Body of pancreas (tissue), 4 donors: ENCODE results near the gene RGP1.

Experiments
- POLR2A ChIP-seq, 3 donors: fragments of 450-650 bp; IDR thresholded peaks; one replicate each; pipeline ENCODE4 v1.6.1; 2016; ENCODE audit warnings: antibody characterized with exemption in 3 of 3, mild to moderate bottlenecking in 2 of 3
- TF ChIP-seq, protein P1 (sequence below), 7 experiments: fragments of 450-650 bp in 4 of 7; fragments of 200-600 bp in 3 of 7; sonication (generic) in 3 of 7; IDR thresholded peaks; one replicate each; pipeline ENCODE4 v1.5.1; 2016 to 2019; ENCODE audit warnings: antibody characterized with exemption in 7 of 7

DNA sequence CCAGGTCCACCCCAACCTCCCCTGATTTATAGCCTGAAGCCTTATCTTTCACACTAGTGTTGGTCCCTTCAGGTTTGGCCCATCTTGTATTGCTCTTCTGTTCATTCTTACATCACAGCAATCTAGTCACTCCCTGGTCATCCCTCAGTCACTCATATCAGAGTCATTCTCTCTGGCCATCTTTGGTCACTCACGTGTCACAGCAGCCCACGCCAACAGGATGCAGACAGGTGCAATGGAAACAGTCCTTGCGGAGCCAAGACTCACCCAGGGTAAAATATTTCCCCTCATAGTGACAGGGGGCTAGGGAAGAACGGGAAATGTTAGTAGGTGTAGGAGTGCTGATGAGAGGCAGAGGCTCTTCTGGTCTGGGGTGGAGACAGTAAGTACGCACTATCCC is 4.4 kb downstream of the RGP1 start:
- no peak for TF ChIP-seq POLR2A (IDR thresholded peaks at IDR 0.05)
- TF ChIP-seq, protein P1, sequence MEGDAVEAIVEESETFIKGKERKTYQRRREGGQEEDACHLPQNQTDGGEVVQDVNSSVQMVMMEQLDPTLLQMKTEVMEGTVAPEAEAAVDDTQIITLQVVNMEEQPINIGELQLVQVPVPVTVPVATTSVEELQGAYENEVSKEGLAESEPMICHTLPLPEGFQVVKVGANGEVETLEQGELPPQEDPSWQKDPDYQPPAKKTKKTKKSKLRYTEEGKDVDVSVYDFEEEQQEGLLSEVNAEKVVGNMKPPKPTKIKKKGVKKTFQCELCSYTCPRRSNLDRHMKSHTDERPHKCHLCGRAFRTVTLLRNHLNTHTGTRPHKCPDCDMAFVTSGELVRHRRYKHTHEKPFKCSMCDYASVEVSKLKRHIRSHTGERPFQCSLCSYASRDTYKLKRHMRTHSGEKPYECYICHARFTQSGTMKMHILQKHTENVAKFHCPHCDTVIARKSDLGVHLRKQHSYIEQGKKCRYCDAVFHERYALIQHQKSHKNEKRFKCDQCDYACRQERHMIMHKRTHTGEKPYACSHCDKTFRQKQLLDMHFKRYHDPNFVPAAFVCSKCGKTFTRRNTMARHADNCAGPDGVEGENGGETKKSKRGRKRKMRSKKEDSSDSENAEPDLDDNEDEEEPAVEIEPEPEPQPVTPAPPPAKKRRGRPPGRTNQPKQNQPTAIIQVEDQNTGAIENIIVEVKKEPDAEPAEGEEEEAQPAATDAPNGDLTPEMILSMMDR (IDR thresholded peaks at IDR 0.05): no peak
